C4-2B (cell line): ENCODE results near the gene SVIP.

Experiments
- CTCF ChIP-seq: fragments of 450-650 bp; conservative IDR thresholded peaks from 2 replicates; pipeline ENCODE4 v1.5.1; 2017; ENCODE audit warnings: mild to moderate bottlenecking
- ZFX ChIP-seq: fragments of 450-650 bp; IDR thresholded peaks from 2 replicates; pipeline ENCODE4 v1.6.1; 2017

GRCh38 chr11:22875869-22876473 lies 46.4 kb upstream of the SVIP start:
- TF ChIP-seq CTCF (peak; percentile 90), ZFX (no peak)
